GM23338 (cell line): ENCODE data around the gene ARMH1. TPM values are rescaled to one million over a fixed set of nuclear protein-coding genes. Genes with fewer than 3 reads are reported as not detected.

ENCODE experiments used
- ATAC-seq: fragments of 200-7000 bp; cut with Tn5 transposase; 3 replicates; pipeline ENCODE4 v1.9.1; 2020
- DNase-seq: peaks from one replicate; pipeline ENCODE4 v3.0.0-alpha.2; 2015; ENCODE audit warnings: low spot score
- H2AFZ ChIP-seq: fragments of 200-600 bp; sonication (generic); 2 replicates; pipeline ENCODE4 v1.8.0; 2016; ENCODE audit warnings: antibody characterized with exemption, mild to moderate bottlenecking, moderate library complexity
- H3F3A ChIP-seq: fragments of 200-600 bp; sonication (generic); replicated peaks from 2 replicates; pipeline ENCODE4 v1.8.0; 2017; ENCODE audit warnings: antibody characterized with exemption, mixed run types, low read depth
- H3K27ac ChIP-seq: fragments of 200-600 bp; sonication (generic); 2 replicates; pipeline ENCODE4 v1.6.1; 2016; ENCODE audit warnings: low read depth
- H3K27me3 ChIP-seq: fragments of 200-600 bp; sonication (generic); 2 replicates; pipeline ENCODE4 v1.8.0; 2016; ENCODE audit warnings: mild to moderate bottlenecking, mixed run types, moderate library complexity; ENCODE audit not compliant: insufficient read depth
- H3K36me3 ChIP-seq: fragments of 200-600 bp; sonication (generic); 2 replicates; pipeline ENCODE4 v1.8.0; 2016; ENCODE audit warnings: mild to moderate bottlenecking; ENCODE audit not compliant: insufficient read depth
- H3K4me1 ChIP-seq: fragments of 200-600 bp; sonication (generic); 2 replicates; pipeline ENCODE4 v1.8.0; 2016; ENCODE audit warnings: mild to moderate bottlenecking, moderate library complexity; ENCODE audit not compliant: insufficient read depth
- H3K4me2 ChIP-seq: fragments of 200-600 bp; sonication (generic); 2 replicates; pipeline ENCODE4 v1.7.1; 2017; ENCODE audit warnings: mixed run types
- H3K4me3 ChIP-seq: fragments of 200-600 bp; sonication (generic); 2 replicates; pipeline ENCODE4 v1.6.1; 2016; ENCODE audit warnings: mixed run types
- H3K79me2 ChIP-seq: fragments of 200-600 bp; sonication (generic); replicated peaks from 2 replicates; pipeline ENCODE4 v1.8.0; 2017; ENCODE audit warnings: mild to moderate bottlenecking; ENCODE audit not compliant: insufficient read depth
- H3K9me2 ChIP-seq: fragments of 200-600 bp; sonication (generic); 2 replicates; pipeline ENCODE4 v1.8.0; 2017; ENCODE audit not compliant: insufficient read depth
- H4K20me1 ChIP-seq: fragments of 200-600 bp; sonication (generic); replicated peaks from 2 replicates; pipeline ENCODE4 v1.8.0; 2017; ENCODE audit warnings: mild to moderate bottlenecking; ENCODE audit not compliant: insufficient read depth
- H3K27ac Mint-ChIP-seq: 2 replicates; pipeline ENCODE4 v1.8.0; 2020; ENCODE audit warnings: inconsistent platforms, mild to moderate bottlenecking, moderate library complexity, mixed read lengths
- H3K27me3 Mint-ChIP-seq: 3 replicates; pipeline ENCODE4 v1.8.0; 2022; ENCODE audit warnings: low read depth, mild to moderate bottlenecking, moderate library complexity, mixed read lengths, inconsistent platforms; ENCODE audit not compliant: insufficient read depth, poor library complexity
- H3K36me3 Mint-ChIP-seq: 3 replicates; pipeline ENCODE4 v1.8.0; 2021; ENCODE audit warnings: low read depth, mild to moderate bottlenecking, inconsistent platforms, moderate library complexity, mixed read lengths
- H3K4me1 Mint-ChIP-seq: 3 replicates; pipeline ENCODE4 v1.8.0; 2020; ENCODE audit warnings: mild to moderate bottlenecking, inconsistent platforms, mixed read lengths
- H3K4me3 Mint-ChIP-seq: 3 replicates; pipeline ENCODE4 v1.8.0; 2021; ENCODE audit warnings: moderate library complexity, mild to moderate bottlenecking, inconsistent platforms, mixed read lengths
- H3K9me3 Mint-ChIP-seq: 3 replicates; pipeline ENCODE4 v1.8.0; 2020; ENCODE audit warnings: moderate library complexity, mild to moderate bottlenecking, inconsistent platforms, mixed read lengths
- CTCF ChIP-seq, 2 experiments: fragments of 200-600 bp in 1 of 2; sonication (generic) in 1 of 2; conservative IDR thresholded peaks; 2 replicates each; pipeline versions ENCODE4 v1.5.1 to v1.6.1; 2016 to 2017; ENCODE audit warnings: antibody characterized with exemption in 2 of 2, low read depth in 2 of 2, mild to moderate bottlenecking in 2 of 2, moderate library complexity in 1 of 2
- ETS1 ChIP-seq: IDR thresholded peaks from 2 replicates; pipeline ENCODE4 v1.6.1; 2016; ENCODE audit warnings: antibody characterized with exemption
- EZH2 ChIP-seq: fragments of 200-600 bp; sonication (generic); IDR thresholded peaks from one replicate; pipeline ENCODE4 v1.8.0; 2017; ENCODE audit warnings: antibody characterized with exemption, mild to moderate bottlenecking, low read depth; ENCODE audit not compliant: unreplicated experiment
- JUNB ChIP-seq: IDR thresholded peaks from one replicate; pipeline ENCODE4 v1.6.1; 2016; ENCODE audit warnings: antibody characterized with exemption; ENCODE audit not compliant: unreplicated experiment
- NANOG ChIP-seq: IDR thresholded peaks from 2 replicates; pipeline ENCODE4 v1.6.1; 2016; ENCODE audit warnings: antibody characterized with exemption, borderline replicate concordance
- REST ChIP-seq: IDR thresholded peaks from one replicate; pipeline ENCODE4 v1.6.1; 2018; ENCODE audit warnings: antibody characterized with exemption; ENCODE audit not compliant: unreplicated experiment
- STAT1 ChIP-seq: IDR thresholded peaks from one replicate; pipeline ENCODE4 v1.6.1; 2016; ENCODE audit warnings: antibody characterized with exemption; ENCODE audit not compliant: unreplicated experiment
- ZNF114 ChIP-seq: fragments of 250-450 bp; sonication (Bioruptor Pico); IDR thresholded peaks from 2 replicates; pipeline ENCODE4 v1.5.0; 2020; ENCODE audit warnings: mild to moderate bottlenecking, moderate library complexity
- ZNF462 ChIP-seq: fragments of 250-450 bp; sonication (Bioruptor Pico); IDR thresholded peaks from 2 replicates; pipeline ENCODE4 v1.5.0; 2020; ENCODE audit warnings: mild to moderate bottlenecking, moderate library complexity
- polyA plus RNA-seq: library from polyadenylated mRNA; unstranded; fragments of >200 nt; fragmentation: Nextera tagmentation; extraction: Ambion mirVana; gene quantifications from 2 replicates; pipeline ENCODE4 v1.2.1, GENCODE V29; 2016
- total RNA-seq: library from RNA; depleted of rRNA; stranded (reverse); fragments of >200 nt; shearing (Covaris generic); gene quantifications from 2 replicates; pipeline ENCODE4 v1.2.3, GENCODE V29; 2014

The ARMH1 gene
- total and polyA plus RNA-seq, 2 experiments from 2014 or later = 0.31 TPM; not detected in 1

GRCh38 chr1:44733365-44733764 is 58.9 kb downstream of the ARMH1 start (continued):
- no peak for TF ChIP-seq ZNF114 (CRISPR knock-in tag)

GRCh38 chr1:44733784-44734183 is 59.3 kb downstream of the ARMH1 start:
- ATAC-seq = no peak
- Mint-ChIP-seq H3K9me3 (peaks cover 2% of the 10 kb centered on the region; the same call in 2 of the 3 replicates), H3K27ac (no peak overlapping the region), H3K27me3 (no peaks in the 10 kb centered on the region), H3K4me3 (no peak overlapping the region), H3K36me3 (no peaks in the 10 kb centered on the region), H3K4me1 (peaks cover 14% of the 10 kb centered on the region)
- Histone ChIP-seq H3K4me2 (no peak overlapping the region), H3K4me3 (no peak overlapping the region), H3F3A (peaks cover 7% of the 10 kb centered on the region; the same call in 1 of the 2 replicates), H3K27me3 (no peaks in the 10 kb centered on the region), H2AFZ (0 out of 2 replicates have a peak overlapping the region, but pooled peaks have one; percentile 68), H4K20me1 (no peaks in the 10 kb centered on the region), H3K9me2 (peaks cover 6% of the 10 kb centered on the region; the same call in 1 of the 2 replicates), H3K79me2 (no peaks in the 10 kb centered on the region), H3K36me3 (no peaks in the 10 kb centered on the region), H3K4me1 (peaks cover 5% of the 10 kb centered on the region), H3K27ac (no peak overlapping the region)
- no peak for TF ChIP-seq EZH2
- TF ChIP-seq ETS1 = no peak
- TF ChIP-seq REST = no peak
- no peak for TF ChIP-seq NANOG
- TF ChIP-seq CTCF (conservative IDR thresholded peaks at IDR 0.05; ENCODE audit: low read depth in 2 of 2) = no peak
- TF ChIP-seq JUNB = no peak
- no peak for TF ChIP-seq ZNF462 (CRISPR knock-in tag)
- TF ChIP-seq STAT1 = no peak
- DNase-seq = no peak
